Breast epithelium (tissue), 4 donors: Measurements from ENCODE around the gene KRT86. TPM values are rescaled to one million over a fixed set of nuclear protein-coding genes. Genes with fewer than 3 reads are reported as not detected.

Experiments
- DNase-seq, 2 donors: peaks; one replicate each; pipeline ENCODE4 v3.0.0-alpha.2; 2019; ENCODE audit warnings: low spot score in 2 of 2
- H3K27ac ChIP-seq, 2 donors: fragments of 200-600 bp; sonication (generic) in 1 of 2; one replicate each; pipeline ENCODE4 v1.5.1; 2016 to 2019; ENCODE audit warnings: mild to moderate bottlenecking in 1 of 2
- H3K27me3 ChIP-seq, 2 donors: fragments of 200-600 bp; sonication (generic) in 1 of 2; one replicate each; pipeline versions ENCODE4 v1.5.1 to v1.6.0; 2017 to 2019; ENCODE audit warnings: control low read depth in 1 of 2, mild to moderate bottlenecking in 1 of 2
- H3K36me3 ChIP-seq: fragments of 200-600 bp; one replicate; pipeline ENCODE4 v1.5.1; 2019
- H3K4me1 ChIP-seq, 2 donors: fragments of 200-600 bp; sonication (generic); one replicate each; pipeline ENCODE4 v1.5.1; 2016 to 2019; ENCODE audit warnings: control low read depth in 1 of 2
- H3K4me3 ChIP-seq, 3 donors: fragments of 200-600 bp; sonication (generic); 1 replicate in 2 of 3; 2 replicates in 1 of 3; pipeline ENCODE4 v1.5.1; 2016 to 2019; ENCODE audit warnings: mild to moderate bottlenecking in 3 of 3, moderate library complexity in 2 of 3
- H3K9me3 ChIP-seq, 2 donors: fragments of 200-600 bp; sonication (generic) in 1 of 2; one replicate each; pipeline ENCODE4 v1.5.1; 2016 to 2019; ENCODE audit warnings: control low read depth in 1 of 2
- POLR2A ChIP-seq: fragments of 450-650 bp; IDR thresholded peaks from one replicate; pipeline ENCODE4 v1.6.1; 2016; ENCODE audit warnings: antibody characterized with exemption, mild to moderate bottlenecking, moderate library complexity
- POLR2AphosphoS5 ChIP-seq, 3 donors: sonication (generic); formaldehyde crosslinking; IDR thresholded peaks; one replicate each; pipeline ENCODE4 v1.6.1; 2017; ENCODE audit warnings: antibody characterized with exemption in 3 of 3
- intact Hi-C: fragments of 100-400 bp; cut with DNase I; formaldehyde crosslinking; loops from one replicate; pipeline ENCODE4 v1.15.1; 2023; ENCODE audit warnings: low total_unique reads
- total RNA-seq, 3 donors: library from RNA; depleted of rRNA; stranded (reverse); fragments of >200 nt; gene quantifications; one replicate each; pipeline ENCODE4 v1.1.0, GENCODE V29; 2016
- TF ChIP-seq, protein P1 (sequence below), 3 donors: fragments of 450-650 bp; IDR thresholded peaks; one replicate each; pipeline ENCODE4 v1.5.1; 2016 to 2017; ENCODE audit warnings: antibody characterized with exemption in 3 of 3, mild to moderate bottlenecking in 3 of 3, moderate library complexity in 3 of 3

Gene KRT86
- total RNA-seq, 3 donors from 2014 or later = 0.66 to 2.2 TPM; not detected in 1

DNA sequence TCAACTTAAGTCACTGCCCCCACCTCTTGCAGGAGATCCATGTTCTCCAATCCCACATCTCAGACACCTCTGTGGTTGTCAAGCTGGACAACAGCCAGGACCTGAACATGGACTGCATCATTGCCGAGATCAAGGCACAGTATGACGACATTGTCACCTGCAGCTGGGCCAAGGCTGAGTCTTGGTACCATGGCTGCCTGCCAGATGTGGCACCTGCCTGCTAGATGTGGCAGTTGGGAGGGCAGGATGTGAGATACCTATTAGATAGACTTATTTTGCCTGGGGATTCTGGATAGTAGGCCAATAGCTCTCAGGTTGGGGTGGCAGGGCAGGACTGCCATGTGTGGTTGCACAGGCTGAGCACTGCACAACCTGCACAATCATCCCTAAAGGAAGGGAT is 7.9 kb upstream of the KRT86 start:
- intact Hi-C loops = no loop called here
- no peak for DNase-seq
- Histone ChIP-seq H3K36me3 (no peaks in the 10 kb centered on the region), H3K27ac (peak overlapping the region in 1 of 2 donors; percentile 78), H3K4me3 (no peak overlapping the region), H3K4me1 (no peaks in the 10 kb centered on the region), H3K27me3 (no peaks in the 10 kb centered on the region), H3K9me3 (no peaks in the 10 kb centered on the region)
- no peak for TF ChIP-seq POLR2A
- TF ChIP-seq, protein P1, sequence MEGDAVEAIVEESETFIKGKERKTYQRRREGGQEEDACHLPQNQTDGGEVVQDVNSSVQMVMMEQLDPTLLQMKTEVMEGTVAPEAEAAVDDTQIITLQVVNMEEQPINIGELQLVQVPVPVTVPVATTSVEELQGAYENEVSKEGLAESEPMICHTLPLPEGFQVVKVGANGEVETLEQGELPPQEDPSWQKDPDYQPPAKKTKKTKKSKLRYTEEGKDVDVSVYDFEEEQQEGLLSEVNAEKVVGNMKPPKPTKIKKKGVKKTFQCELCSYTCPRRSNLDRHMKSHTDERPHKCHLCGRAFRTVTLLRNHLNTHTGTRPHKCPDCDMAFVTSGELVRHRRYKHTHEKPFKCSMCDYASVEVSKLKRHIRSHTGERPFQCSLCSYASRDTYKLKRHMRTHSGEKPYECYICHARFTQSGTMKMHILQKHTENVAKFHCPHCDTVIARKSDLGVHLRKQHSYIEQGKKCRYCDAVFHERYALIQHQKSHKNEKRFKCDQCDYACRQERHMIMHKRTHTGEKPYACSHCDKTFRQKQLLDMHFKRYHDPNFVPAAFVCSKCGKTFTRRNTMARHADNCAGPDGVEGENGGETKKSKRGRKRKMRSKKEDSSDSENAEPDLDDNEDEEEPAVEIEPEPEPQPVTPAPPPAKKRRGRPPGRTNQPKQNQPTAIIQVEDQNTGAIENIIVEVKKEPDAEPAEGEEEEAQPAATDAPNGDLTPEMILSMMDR (IDR thresholded peaks at IDR 0.05) = no peak
- no peak for TF ChIP-seq POLR2AphosphoS5 (IDR thresholded peaks at IDR 0.05)

DNA sequence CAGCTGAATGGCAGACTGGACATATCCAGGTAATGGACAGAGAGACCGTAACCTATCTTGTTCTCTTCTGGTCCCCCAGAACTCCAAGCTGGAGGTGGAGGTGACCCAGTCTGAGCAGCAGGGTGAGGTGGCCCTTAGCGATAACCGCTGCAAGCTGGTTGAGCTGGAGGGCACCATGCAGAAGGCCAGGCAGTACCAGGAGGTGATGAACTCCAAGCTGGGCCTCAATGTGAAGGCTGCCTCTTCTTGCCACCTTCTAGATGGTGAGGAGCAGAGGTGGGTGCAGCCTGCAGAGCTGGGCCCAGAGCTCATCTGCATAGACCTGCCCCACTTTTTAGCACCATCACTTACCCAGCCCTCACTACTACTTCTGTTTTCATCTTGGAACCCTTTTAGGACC is 7.2 kb upstream of the KRT86 start:
- Histone ChIP-seq H3K4me3 (no peak overlapping the region), H3K27ac (peak overlapping the region; percentile 33 to 78), H3K27me3 (no peaks in the 10 kb centered on the region), H3K4me1 (no peaks in the 10 kb centered on the region), H3K9me3 (no peaks in the 10 kb centered on the region), H3K36me3 (no peaks in the 10 kb centered on the region)
- peak in 1 of 2 donors; percentile 9 for DNase-seq
- TF ChIP-seq, protein P1 (IDR thresholded peaks at IDR 0.05) = no peak
- TF ChIP-seq POLR2A = no peak
- TF ChIP-seq POLR2AphosphoS5 (IDR thresholded peaks at IDR 0.05) = no peak
- intact Hi-C loops = no loop called here

DNA sequence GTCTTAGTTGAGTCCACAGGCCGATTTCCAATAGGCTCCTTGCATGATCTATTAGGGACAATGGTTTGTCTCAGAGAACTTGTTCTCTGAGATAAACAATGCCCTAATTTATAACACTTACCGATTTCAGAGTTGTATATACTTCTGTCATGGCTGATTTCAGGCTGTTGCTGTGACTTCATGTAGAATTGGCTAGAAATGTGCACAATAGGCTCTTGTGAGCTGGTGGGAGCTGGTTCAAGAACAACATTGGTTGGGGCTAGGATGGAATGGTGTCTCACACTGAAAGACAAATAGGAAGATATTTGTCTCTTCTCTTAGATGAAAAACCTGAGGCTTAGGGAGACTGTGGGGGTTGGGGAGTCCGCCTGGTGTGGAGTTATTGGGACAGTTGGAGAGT is 6.7 kb upstream of the KRT86 start:
- intact Hi-C loops = no loop called here
- no peaks in the 10 kb centered on the region for H3K9me3 ChIP-seq
- no peaks in the 10 kb centered on the region for H3K4me1 ChIP-seq
- no peak overlapping the region for H3K4me3 ChIP-seq
- H3K27ac ChIP-seq = peak overlapping the region; percentile 33 to 78
- no peaks in the 10 kb centered on the region for H3K36me3 ChIP-seq
- H3K27me3 ChIP-seq = no peaks in the 10 kb centered on the region
- DNase-seq = no peak
- TF ChIP-seq, protein P1 (IDR thresholded peaks at IDR 0.05) = no peak
- TF ChIP-seq POLR2AphosphoS5 (IDR thresholded peaks at IDR 0.05) (no peak), POLR2A (no peak)

DNA sequence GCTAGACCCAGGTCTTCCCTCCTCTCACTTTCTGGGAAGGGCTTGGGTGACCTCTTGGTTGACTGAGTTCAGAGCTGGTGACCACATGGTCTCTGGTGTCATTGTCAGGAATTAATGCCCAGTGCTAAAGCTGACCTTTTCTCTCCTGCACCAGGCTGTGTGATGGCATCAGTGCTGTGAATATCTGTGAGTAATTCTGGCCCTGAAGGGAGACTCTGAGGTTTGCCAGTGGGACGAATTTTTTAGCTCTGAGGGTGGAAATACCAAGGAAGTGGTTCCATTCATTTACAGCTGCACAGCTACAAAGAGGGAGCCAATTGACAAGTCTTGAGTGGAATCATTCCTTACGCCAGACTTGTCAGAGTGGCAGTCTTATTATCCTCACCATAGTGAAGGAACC is 6.2 kb upstream of the KRT86 start:
- intact Hi-C loops = no loop called here
- DNase-seq = no peak
- peak overlapping the region; percentile 33 to 78 for H3K27ac ChIP-seq
- no peaks in the 10 kb centered on the region for H3K36me3 ChIP-seq
- no peak overlapping the region for H3K4me3 ChIP-seq
- TF ChIP-seq, protein P1 (IDR thresholded peaks at IDR 0.05) = no peak
- TF ChIP-seq POLR2AphosphoS5 (IDR thresholded peaks at IDR 0.05) (no peak), POLR2A (no peak)
- H3K27me3 ChIP-seq = no peaks in the 10 kb centered on the region
- no peaks in the 10 kb centered on the region for H3K4me1 ChIP-seq
- no peaks in the 10 kb centered on the region for H3K9me3 ChIP-seq

DNA sequence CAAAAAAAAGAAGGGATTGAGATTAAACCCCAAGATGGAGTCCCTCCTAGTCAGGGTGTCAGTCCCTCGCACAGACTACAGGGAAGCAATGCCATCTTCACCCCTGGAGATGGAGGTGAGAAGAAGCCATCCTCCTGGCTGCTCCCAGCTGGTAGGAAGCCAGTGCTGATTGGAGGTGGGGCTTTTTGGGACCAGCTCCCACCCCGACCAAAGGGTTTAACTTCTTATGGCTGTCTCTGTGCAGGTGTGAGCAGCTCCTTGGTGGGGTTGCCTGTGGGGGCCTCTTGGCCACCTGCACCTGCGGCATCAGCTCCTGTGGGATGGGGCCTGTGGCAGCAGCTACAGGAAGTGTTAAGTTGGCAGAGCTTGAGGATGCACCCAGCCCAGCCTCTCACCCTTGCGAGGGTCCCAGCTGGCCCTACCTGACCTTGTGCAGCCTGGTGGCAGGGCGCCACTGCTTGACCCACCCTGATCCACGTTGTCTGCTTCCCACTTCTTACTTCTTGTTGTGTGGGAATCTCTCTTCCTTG is 3.8 kb upstream of the KRT86 start:
- H3K27ac ChIP-seq = no peak overlapping the region
- TF ChIP-seq POLR2A (no peak), POLR2AphosphoS5 (IDR thresholded peaks at IDR 0.05) (no peak)
- TF ChIP-seq, protein P1 (IDR thresholded peaks at IDR 0.05) = no peak
- no peaks in the 10 kb centered on the region for H3K4me1 ChIP-seq
- H3K27me3 ChIP-seq = no peaks in the 10 kb centered on the region
- intact Hi-C loops = no loop called here
- no peak for DNase-seq
- no peaks in the 10 kb centered on the region for H3K36me3 ChIP-seq
- no peaks in the 10 kb centered on the region for H3K9me3 ChIP-seq
- H3K4me3 ChIP-seq = no peak overlapping the region
